Fibroblast of villous mesenchyme (primary cell): ENCODE data around the gene PRKD1. TPM values are rescaled to one million over a fixed set of nuclear protein-coding genes. Genes with fewer than 3 reads are reported as not detected.

Source experiments
- DNase-seq: peaks from one replicate; pipeline ENCODE4 v3.0.0-alpha.2; 2010; ENCODE audit warnings: low read depth
- H3K4me3 ChIP-seq: 2 replicates; pipeline ENCODE4 v1.5.1; 2011; ENCODE audit warnings: low read depth, mild to moderate bottlenecking, low read length
- CTCF ChIP-seq: IDR thresholded peaks from 2 replicates; pipeline ENCODE4 v1.5.1; 2012; ENCODE audit warnings: low read depth, mild to moderate bottlenecking, low read length; ENCODE audit not compliant: insufficient read depth
- total RNA-seq: library from RNA; depleted of rRNA; stranded (reverse); fragments of >200 nt; gene quantifications from 2 replicates; pipeline ENCODE4 v1.2.3, GENCODE V29; 2012

Gene PRKD1
- total RNA-seq, 1 donor = 13.8 TPM

DNA sequence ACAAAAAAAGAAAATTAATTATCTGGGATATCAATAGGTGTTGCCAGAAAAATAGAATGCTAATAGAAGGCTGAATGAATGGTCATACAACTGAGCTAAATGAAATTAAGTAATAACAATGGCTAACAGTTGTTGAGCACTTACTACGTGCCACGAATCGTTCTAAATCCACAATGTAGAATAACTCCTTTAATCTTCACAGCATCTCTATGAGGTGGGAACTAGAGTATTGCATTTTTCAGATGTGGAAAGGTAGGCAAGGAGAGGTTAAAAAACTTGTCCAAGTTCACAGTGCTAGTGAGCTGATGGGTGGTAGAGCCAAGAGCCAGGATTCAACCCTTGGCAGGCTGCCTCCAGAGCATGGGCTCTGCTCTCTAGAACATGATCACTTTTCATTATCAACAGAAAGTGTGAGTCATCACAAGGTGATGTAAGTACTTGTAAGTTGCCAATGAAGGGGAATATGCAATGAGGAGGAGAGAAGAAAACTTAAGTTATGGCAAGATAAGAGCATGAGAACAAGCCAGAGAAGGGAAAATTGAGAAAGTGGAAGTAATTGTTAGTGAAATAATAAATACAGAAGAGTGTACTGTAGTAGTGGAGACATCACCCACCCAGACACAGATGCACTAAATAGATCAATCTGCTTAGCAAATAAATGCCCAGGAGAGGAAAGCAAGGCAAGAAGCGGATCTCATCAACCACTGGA is 122.1 kb downstream of the PRKD1 start:
- H3K4me3 ChIP-seq = no peak overlapping the region
- TF ChIP-seq CTCF = no peak
- DNase-seq = peak; percentile 89

- no peak for TF ChIP-seq CTCF
- no peak overlapping the region for H3K4me3 ChIP-seq
- DNase-seq = no peak
Measured at GRCh38 chr14:29804481-29805266, 123.0 kb downstream of the PRKD1 start.

DNA sequence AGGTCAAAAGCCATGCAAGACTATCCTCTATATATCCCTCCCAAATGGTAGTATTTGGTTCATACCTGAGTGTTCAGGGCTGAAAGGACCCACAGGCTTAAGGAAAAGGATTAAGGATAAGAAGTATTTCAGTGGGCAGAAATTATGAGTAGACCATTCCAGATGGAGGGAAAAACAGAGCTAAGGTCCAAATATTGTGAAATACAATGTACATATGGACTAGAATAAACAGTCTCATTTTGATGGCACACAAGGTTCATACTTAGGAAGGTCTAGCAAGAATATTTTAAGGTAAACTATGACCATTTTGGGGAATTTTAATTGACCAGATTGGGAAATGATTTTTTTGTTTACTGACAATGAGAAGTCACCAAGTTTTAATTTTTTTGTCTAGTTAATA is 124.6 kb downstream of the PRKD1 start:
- no peak for TF ChIP-seq CTCF
- H3K4me3 ChIP-seq = no peak overlapping the region
- DNase-seq = no peak

DNA sequence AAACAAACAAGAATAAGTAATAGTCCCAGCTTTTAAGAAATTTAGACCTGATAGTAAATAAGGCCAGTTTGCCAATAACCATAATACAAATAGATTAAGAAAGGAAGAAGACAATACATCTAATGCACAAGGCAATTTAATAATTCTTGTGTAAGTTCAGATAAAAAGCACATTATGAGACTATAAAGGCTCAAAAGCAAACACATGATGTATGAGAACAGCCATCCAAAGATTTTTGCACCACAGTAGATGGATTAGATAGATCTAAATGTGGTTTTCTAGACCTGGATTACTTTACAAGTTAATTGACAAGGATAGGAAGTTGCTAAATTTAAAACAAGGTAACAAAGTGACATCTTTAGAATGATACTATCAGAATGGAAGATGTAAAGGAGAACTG is 125.4 kb downstream of the PRKD1 start:
- no peak overlapping the region for H3K4me3 ChIP-seq
- no peak for DNase-seq
- TF ChIP-seq CTCF = no peak

- no peak overlapping the region for H3K4me3 ChIP-seq
- no peak for DNase-seq
- TF ChIP-seq CTCF = peak; percentile 21
Measured at GRCh38 chr14:29800961-29801360, 126.7 kb downstream of the PRKD1 start.

GRCh38 chr14:29799464-29800095 is 128.1 kb downstream of the PRKD1 start:
- no peak overlapping the region for H3K4me3 ChIP-seq
- no peak for TF ChIP-seq CTCF
- no peak for DNase-seq
